Testis (tissue), 2 donors: ENCODE data around the gene LTA4H.

Experiments used
- POLR2A ChIP-seq: fragments of 450-650 bp; IDR thresholded peaks from one replicate; pipeline ENCODE4 v1.6.1; 2017; ENCODE audit warnings: antibody characterized with exemption, mild to moderate bottlenecking, moderate library complexity
- TF ChIP-seq, protein P1 (sequence below), 3 experiments: fragments of 450-650 bp in 2 of 3; fragments of 200-600 bp in 1 of 3; sonication (generic) in 1 of 3; IDR thresholded peaks; one replicate each; pipeline ENCODE4 v1.5.1; 2016 to 2019; ENCODE audit warnings: antibody characterized with exemption in 3 of 3, mild to moderate bottlenecking in 2 of 3, moderate library complexity in 1 of 3

- TF ChIP-seq, protein P1, sequence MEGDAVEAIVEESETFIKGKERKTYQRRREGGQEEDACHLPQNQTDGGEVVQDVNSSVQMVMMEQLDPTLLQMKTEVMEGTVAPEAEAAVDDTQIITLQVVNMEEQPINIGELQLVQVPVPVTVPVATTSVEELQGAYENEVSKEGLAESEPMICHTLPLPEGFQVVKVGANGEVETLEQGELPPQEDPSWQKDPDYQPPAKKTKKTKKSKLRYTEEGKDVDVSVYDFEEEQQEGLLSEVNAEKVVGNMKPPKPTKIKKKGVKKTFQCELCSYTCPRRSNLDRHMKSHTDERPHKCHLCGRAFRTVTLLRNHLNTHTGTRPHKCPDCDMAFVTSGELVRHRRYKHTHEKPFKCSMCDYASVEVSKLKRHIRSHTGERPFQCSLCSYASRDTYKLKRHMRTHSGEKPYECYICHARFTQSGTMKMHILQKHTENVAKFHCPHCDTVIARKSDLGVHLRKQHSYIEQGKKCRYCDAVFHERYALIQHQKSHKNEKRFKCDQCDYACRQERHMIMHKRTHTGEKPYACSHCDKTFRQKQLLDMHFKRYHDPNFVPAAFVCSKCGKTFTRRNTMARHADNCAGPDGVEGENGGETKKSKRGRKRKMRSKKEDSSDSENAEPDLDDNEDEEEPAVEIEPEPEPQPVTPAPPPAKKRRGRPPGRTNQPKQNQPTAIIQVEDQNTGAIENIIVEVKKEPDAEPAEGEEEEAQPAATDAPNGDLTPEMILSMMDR (IDR thresholded peaks at IDR 0.05): no peak
- TF ChIP-seq POLR2A: no peak
These were observed 45.3 kb downstream of the LTA4H start for GRCh38 chr12:95990136-95990535.
